ENCODE data around the gene FNDC3B.

The FNDC3B gene

GRCh38 chr3:172202797-172203196 lies 163.4 kb downstream of the FNDC3B start:
- Histone ChIP-seq H3K9me3 (ENCODE audit: insufficient read depth, low read length) (no peaks in the 10 kb centered on the region), H3K27ac (ENCODE audit: low read depth, low read length) (no peak overlapping the region), H3K4me2 (ENCODE audit: low read depth, low read length, poor library complexity, severe bottlenecking) (no peak overlapping the region), H3K36me3 (ENCODE audit: low read length) (no peaks in the 10 kb centered on the region), H3F3A (ENCODE audit: insufficient read depth) (no peaks in the 10 kb centered on the region), H4K20me1 (ENCODE audit: low read depth, low read length) (no peaks in the 10 kb centered on the region), H3K4me3 (ENCODE audit: insufficient read depth, low read length, poor library complexity, severe bottlenecking) (no peak overlapping the region), H3K9me2 (replicated peaks; ENCODE audit: insufficient read depth, low read length) (no peaks in the 10 kb centered on the region), H3K9ac (ENCODE audit: low read length) (no peak overlapping the region), H3K27me3 (ENCODE audit: low read length) (no peaks in the 10 kb centered on the region), H2AFZ (ENCODE audit: low read depth, low read length, severe bottlenecking) (no peak overlapping the region), H3K79me2 (ENCODE audit: insufficient read depth, low read length) (no peaks in the 10 kb centered on the region)
- TF ChIP-seq CTCF (IDR thresholded peaks at IDR 0.05; ENCODE audit: insufficient read depth, low read length, poor library complexity, severe bottlenecking) (no peak), EZH2phosphoT487 (conservative IDR thresholded peaks at IDR 0.05; ENCODE audit: low read length) (no peak)

DNA sequence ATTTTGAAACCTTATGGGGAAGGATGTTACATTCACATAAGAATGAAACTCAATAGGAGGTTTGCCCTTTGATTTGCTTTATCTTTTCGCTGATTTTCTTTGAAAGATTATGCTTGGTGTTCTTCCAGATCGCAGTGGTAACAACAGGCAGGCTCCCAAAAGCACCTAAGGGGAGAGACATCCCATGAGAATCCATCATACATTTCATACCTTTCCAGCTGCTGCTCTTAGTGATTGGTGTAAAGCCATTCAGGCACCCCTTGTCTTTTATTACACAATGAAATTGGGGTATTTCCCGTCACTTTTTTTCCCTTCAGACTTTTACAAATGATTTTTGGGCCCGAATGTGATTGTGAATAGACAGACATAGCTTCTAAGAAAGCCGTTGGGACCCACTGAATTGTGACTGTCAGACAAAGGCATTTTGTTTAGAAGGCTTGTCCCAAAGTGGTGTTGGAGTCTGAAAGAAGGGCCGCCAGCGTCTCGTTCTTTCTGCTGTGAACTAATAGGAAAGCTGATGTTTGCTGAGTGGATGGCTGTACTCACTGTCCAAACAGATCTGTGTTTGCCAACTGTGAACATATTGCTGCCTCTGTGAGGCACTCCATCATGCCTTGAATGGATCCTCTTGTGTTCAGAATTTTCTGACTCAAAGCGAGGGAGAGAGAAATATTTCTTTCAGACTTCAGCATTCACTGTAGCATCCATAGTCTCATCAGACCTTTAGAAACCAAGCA lies 164.3 kb downstream of the FNDC3B start:
- Histone ChIP-seq H3K4me3 (ENCODE audit: insufficient read depth, low read length, poor library complexity, severe bottlenecking) (no peak overlapping the region), H3K27me3 (ENCODE audit: low read length) (no peaks in the 10 kb centered on the region), H3K9me2 (replicated peaks; ENCODE audit: insufficient read depth, low read length) (no peaks in the 10 kb centered on the region), H3F3A (ENCODE audit: insufficient read depth) (no peaks in the 10 kb centered on the region), H3K4me2 (ENCODE audit: low read depth, low read length, poor library complexity, severe bottlenecking) (no peak overlapping the region), H3K9me3 (ENCODE audit: insufficient read depth, low read length) (no peaks in the 10 kb centered on the region), H3K27ac (ENCODE audit: low read depth, low read length) (no peak overlapping the region), H4K20me1 (ENCODE audit: low read depth, low read length) (no peaks in the 10 kb centered on the region), H2AFZ (ENCODE audit: low read depth, low read length, severe bottlenecking) (no peak overlapping the region), H3K36me3 (ENCODE audit: low read length) (no peaks in the 10 kb centered on the region), H3K9ac (ENCODE audit: low read length) (no peak overlapping the region), H3K79me2 (ENCODE audit: insufficient read depth, low read length) (no peaks in the 10 kb centered on the region)
- TF ChIP-seq CTCF (IDR thresholded peaks at IDR 0.05; ENCODE audit: insufficient read depth, low read length, poor library complexity, severe bottlenecking), result no peak
- no peak for TF ChIP-seq EZH2phosphoT487 (conservative IDR thresholded peaks at IDR 0.05; ENCODE audit: low read length)

GRCh38 chr3:172204716-172205115 lies 165.3 kb downstream of the FNDC3B start:
- Histone ChIP-seq H3K27me3 (ENCODE audit: low read length) (no peaks in the 10 kb centered on the region), H2AFZ (ENCODE audit: low read depth, low read length, severe bottlenecking) (no peak overlapping the region), H3K9ac (ENCODE audit: low read length) (no peak overlapping the region), H3K9me3 (ENCODE audit: insufficient read depth, low read length) (no peaks in the 10 kb centered on the region), H3K9me2 (replicated peaks; ENCODE audit: insufficient read depth, low read length) (no peaks in the 10 kb centered on the region), H3K27ac (ENCODE audit: low read depth, low read length) (no peak overlapping the region), H3F3A (ENCODE audit: insufficient read depth) (no peaks in the 10 kb centered on the region), H3K4me2 (ENCODE audit: low read depth, low read length, poor library complexity, severe bottlenecking) (no peak overlapping the region), H3K79me2 (ENCODE audit: insufficient read depth, low read length) (no peaks in the 10 kb centered on the region), H3K36me3 (ENCODE audit: low read length) (no peaks in the 10 kb centered on the region), H4K20me1 (ENCODE audit: low read depth, low read length) (no peaks in the 10 kb centered on the region), H3K4me3 (ENCODE audit: insufficient read depth, low read length, poor library complexity, severe bottlenecking) (no peak overlapping the region)
- TF ChIP-seq EZH2phosphoT487 (conservative IDR thresholded peaks at IDR 0.05; ENCODE audit: low read length) (no peak), CTCF (IDR thresholded peaks at IDR 0.05; ENCODE audit: insufficient read depth, low read length, poor library complexity, severe bottlenecking) (no peak)

Data from SU-DHL-6 (cell line).